Central memory CD4-positive, alpha-beta T cell (primary cell): ENCODE measurements around the gene ERP27.
A peak's percentile ranks its signal among the peaks of the same experiment; 100 is the strongest.

Source experiments
- DNase-seq: peaks from one replicate; pipeline ENCODE4 v3.0.0; 2022

Gene ERP27

GRCh38 chr12:14959463-14959862 lies 21.1 kb upstream of the ERP27 start:
- DNase-seq = no peak

DNA sequence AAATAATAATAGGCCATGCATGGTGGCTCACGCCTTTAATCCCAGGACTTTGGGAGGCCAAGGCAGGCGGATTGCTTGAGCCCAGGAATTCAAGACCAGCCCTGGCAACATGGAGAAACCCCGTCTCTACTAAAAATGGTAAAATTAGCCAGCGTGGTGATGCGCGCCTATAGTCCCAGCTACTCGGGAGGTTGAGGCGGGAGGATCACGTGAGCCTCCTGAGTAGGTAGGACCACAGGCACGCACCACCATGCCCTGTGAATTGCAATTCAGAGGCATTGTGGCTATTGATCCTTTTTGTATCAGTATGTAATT lies 20.7 kb upstream of the ERP27 start:
- no peak for DNase-seq

GRCh38 chr12:14958361-14959125 lies 20.2 kb upstream of the ERP27 start:
- DNase-seq = no peak

GRCh38 chr12:14957551-14958168 lies 19.3 kb upstream of the ERP27 start:
- DNase-seq = no peak

GRCh38 chr12:14956905-14957304 lies 18.6 kb upstream of the ERP27 start:
- no peak for DNase-seq

DNA sequence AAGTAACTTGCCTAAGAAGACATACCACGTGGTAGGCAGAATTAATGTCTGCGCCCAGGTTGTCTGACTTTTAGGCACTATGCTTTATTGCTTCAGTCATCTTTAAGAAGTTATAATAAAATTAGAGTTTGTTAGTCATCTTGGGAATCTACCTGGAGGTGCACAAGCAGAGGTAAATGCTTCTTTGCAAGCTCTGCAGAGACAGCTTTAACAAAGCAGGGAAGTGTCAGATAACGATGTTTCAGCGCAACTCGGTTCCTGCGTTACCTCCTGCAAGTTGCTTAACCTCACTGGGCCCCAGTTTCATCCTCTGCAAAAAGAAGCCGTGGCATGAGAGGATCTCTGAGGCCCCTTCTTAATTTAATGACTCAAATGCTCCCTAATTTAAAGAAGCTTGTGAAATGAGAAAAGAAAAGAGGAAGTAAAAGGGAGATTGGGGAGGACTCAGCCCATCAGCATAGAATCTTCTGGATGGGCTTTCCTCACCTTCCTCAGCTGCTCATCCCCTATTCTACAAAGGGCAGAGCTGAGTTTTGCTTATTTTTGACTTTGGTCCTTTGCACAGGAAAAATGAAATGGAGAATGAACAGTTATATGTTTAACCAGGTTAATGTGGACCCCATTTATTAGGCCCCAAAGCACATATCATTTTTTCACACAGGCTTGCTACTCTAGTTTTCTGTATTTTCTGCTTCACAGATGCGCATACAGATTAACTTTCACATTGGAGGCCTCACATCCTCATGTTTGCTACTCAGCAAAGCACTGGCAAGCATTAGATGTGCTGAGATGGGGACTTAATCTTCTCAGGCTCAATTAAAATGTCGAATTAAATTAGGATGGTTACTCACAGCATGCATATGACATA lies 17.9 kb upstream of the ERP27 start:
- DNase-seq = no peak

DNA sequence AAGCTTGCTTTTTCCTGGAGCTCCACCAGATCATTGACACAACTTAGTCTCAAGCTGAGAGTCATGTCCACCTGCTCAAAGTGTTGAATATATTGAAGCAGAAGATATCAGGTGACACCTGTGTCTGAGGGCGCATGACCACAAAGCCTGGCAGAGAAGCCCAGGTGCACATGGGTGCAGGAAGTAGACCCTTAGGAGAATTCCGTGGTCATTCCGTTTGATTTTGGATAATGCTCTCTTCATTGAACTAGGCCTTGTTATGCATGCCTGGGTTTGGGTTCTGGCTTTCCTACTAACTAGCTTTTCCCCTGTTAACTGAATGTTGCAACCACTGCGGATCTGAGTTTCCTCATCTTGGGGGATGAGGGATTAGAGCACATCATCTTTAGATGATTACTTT lies 15.9 kb upstream of the ERP27 start:
- peak; percentile 39 for DNase-seq

DNA sequence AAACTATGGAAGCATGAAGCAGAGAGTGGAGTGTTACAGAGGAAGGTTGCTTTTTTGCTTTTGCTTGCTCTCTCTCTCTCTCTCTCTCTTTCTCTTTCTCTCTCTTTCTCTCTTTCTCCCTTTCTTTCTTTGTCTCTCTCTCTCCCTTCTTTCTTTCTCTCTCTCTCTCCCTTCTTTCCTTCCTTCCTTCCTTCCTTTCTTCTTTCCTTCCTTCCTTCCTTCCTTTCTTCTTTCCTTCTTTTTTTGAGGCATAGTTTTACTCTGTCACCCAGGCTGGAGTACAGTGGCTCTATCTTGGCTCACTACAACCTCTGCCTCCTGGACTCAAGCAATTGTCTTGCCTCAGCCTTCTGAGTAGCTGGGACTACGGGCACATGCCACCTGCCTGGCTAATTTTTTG lies 15.4 kb upstream of the ERP27 start:
- DNase-seq = no peak

DNA sequence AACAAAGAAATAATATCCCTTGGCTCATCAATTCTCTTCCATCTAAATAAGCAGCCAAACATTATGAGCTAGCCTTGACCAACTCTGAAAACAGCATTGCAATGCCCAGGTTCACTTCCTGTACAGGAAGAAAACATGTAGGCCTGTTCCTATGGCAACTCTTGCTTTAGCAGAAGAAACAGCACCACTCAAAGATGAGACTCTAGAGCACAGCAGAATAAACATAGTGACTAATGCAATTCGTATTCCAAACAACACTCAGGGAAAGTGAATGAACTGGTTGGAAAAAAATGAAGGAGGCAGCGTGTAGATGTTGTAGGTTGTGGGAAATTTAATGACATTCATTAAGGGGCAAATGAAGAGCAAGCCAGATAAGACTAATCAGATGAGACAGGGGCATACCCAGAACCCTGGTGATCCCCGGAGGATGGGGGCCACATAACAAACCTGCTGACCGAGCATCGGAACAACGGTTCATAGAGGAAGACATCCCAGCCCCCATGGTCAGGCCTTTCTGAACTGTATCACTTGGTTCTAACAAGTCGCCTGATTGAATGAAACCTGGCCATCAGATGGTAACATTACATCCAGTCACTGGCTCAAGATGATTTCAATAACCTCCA lies 14.1 kb upstream of the ERP27 start:
- peak; percentile 79 for DNase-seq

GRCh38 chr12:14951851-14952250 lies 13.5 kb upstream of the ERP27 start:
- no peak for DNase-seq

GRCh38 chr12:14950982-14951746 lies 12.8 kb upstream of the ERP27 start:
- DNase-seq = no peak

DNA sequence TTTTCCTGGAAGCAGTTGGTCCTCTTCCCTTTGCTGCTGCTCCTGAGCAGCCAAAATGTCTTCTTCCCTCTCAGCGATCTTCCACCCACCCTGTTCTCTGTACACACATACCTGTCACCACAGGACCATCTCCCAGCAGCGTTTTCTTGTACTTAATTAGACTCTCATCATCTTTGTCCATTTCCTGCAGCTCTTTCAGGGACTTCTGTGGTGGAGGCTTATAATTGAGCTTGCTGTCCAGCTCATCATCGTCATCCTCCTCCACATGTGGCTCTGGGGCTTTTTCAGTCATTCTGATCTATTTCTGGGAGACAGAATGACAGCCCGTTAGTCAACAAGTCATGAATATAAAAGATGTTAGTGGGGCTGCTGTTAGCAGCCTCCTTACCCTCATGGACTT lies 12.1 kb upstream of the ERP27 start:
- DNase-seq = no peak

GRCh38 chr12:14949631-14950030 lies 11.3 kb upstream of the ERP27 start:
- DNase-seq = no peak

GRCh38 chr12:14948672-14949071 lies 10.3 kb upstream of the ERP27 start:
- DNase-seq = peak; percentile 81

DNA sequence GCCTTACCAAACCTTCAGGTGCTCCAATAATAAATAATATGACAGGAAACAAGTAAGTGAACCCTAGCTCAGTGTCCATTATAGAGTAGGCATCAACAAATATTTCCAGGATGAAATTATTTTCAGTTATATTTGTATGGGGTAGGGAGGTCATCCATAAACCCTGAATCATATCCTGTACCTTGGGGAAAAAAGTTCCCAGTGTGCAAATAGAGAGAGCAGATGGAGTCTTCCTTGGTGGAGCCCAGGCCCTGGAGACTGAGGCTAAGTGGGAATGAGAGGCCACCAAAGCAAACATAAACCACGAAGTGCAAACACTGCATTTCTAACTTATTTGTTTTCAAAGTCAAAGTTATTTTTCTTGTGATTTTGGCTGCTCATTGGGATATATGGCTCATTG lies 8.5 kb upstream of the ERP27 start:
- DNase-seq = no peak

DNA sequence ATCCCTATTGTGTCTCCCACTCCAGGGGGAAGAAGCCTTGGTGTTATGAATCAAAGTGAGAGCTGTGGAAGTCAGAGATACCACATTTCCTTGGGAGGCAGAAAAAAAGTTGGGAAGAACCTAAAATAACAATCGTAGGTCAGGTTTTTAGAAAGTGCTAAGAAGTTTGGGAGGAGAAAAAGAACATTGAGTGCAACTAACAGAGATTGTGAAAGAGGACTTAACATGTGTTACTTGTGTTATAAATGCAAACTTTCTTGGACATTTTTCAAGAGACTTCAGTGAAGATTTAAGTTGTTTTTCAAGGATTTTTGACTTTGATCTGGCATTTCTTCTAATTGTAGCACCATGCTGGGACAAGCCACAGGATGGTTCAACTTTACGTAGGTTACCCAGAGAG lies 7.8 kb upstream of the ERP27 start:
- DNase-seq = no peak

GRCh38 chr12:14942196-14942931 lies 4.0 kb upstream of the ERP27 start:
- DNase-seq = no peak

DNA sequence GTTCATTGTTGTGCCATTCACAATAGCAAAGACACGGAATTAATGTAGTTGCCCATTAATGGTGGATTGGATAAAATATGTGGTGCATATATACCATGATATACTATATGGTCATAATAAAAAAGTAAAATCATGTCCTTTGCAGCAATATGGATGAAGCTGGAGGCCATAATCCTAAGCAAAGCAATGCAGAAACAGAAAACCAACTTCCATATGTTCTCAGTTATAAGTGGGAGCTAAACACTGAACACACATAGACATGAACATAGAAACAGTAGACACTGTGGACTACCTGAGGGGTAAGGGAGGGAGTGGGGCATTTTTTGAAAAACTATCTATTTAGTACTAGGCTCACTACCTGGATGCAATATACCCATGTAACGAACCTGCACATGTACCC lies 3.0 kb upstream of the ERP27 start:
- no peak for DNase-seq

DNA sequence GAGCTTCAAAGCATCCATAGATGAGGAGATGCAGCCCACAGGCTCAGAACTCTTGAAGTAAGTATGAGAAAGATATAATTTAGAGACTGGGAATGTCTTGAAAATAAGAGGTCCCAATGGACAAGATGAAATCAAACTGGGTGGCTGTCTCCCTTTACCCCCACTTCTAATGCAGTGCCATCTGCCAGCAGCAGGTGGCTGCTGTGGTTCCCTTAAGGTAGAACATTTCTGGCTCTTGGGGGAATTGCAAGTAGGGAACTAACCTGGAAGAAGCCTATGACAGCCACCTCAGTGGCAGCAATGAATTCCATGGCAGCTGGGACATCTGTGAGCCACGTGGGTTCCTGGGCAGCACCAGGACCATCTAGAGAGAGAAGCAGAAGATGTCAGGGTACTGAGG lies 648 bp downstream of the ERP27 start:
- no peak for DNase-seq

DNA sequence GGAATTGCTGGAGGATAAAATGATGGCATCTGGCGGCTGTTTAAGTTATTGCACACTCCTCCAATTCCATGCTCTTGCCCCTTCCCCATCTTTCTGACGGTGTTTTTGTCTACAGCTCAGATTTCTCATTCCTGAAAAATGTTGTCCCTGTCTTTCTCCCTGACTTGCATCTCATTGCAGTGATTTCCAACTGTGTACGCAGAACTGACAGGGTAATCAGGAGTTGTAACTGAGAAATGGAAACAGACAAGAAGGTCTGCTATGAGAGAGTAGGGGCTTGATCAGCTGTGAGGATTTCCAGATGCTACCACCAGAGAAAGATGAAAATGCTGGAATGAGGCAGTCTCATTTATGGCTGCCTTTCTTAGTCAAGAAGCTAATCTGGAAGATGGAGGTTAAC lies 1.3 kb downstream of the ERP27 start:
- DNase-seq = no peak

DNA sequence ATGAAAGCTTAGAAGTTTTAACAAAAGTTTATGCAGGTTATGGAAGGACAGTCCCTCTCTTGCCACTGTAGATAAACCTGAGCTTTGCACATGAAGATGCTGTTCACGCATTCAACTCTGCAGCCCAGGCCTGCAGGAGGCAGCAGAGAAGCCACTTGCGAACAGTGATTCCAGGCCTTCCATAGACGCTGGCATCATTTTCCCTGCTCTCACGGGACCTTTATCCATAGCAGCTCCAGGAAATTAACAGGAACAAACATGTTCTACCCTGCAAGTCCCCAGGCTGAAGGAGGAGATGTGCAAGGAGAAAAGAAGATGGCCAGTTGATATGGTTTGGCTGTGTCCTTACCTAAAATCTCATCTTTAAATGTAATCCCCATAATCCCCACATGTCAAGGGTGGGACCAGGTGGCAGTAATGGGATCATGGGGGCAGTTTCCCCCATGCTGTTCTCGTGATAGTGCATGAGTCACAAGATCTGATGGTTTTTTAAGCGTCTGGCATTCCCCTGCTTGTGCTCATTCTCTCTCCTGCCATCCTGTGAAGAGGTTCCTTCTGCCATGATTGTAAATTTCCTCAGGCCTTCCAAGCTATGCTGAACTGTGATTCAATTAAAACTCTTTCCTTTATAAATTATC lies 2.0 kb downstream of the ERP27 start:
- no peak for DNase-seq

- no peak for DNase-seq
Measured at GRCh38 chr12:14935031-14935430, 3.3 kb downstream of the ERP27 start.
